ENCODE data around the gene NRXN3. TPM values are rescaled to one million over a fixed set of nuclear protein-coding genes. Genes with fewer than 3 reads are reported as not detected.

NRXN3 gene
- total RNA-seq, 1 donor, result 2.5 TPM

DNA sequence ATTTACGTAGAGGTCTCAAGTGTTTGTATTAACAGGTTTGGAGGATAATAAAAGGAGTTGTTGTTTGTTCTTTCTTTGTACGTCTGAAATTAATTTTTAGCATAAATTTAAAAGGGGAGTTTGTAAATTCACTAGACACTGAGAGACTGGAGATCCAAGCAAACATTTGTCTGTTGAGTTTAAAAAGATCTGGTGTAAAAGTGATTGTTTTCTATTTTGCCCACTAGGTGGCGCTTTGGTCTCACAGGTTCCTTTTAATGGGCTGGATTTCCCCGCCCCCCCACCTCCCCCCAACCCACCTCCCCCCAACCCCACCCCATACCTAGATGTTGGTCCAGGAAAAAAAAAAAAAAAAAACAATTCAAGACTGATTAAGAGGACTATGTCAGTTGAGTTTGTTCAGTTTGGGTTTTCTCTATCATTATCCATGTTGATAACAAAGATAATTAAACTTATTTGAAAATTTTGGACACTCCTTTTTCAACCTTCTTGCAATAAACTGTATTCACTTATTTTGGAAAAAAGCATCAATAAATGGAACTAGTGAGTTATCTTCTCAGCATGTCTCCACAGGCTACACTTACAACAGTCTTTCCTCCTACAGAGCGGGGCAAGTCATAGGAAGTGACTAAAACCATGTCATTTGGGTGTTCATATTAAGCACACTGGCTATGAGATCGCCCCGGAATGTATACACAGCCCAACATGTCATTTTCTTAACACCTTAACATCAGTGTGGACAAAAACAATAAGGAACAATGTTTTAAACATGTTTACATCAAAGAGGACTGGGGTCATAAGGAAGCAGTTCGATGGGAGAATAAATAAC is 841.1 kb downstream of the NRXN3 start:
- Histone ChIP-seq H3K9me3 (ENCODE audit: low read depth, low read length) (no peaks in the 10 kb centered on the region), H3K4me2 (ENCODE audit: insufficient read depth, low read length) (peak overlapping the region; percentile 49), H3K27me3 (ENCODE audit: insufficient read depth, low read length) (no peaks in the 10 kb centered on the region), H3K27ac (ENCODE audit: low read depth, low read length) (peak overlapping the region; percentile 70), H4K20me1 (ENCODE audit: insufficient read depth, low read length) (no peaks in the 10 kb centered on the region), H3K4me1 (ENCODE audit: insufficient read depth, low read length) (peaks cover under 1% of the 10 kb centered on the region), H2AFZ (ENCODE audit: low read length) (peak overlapping the region; percentile 57), H3K36me3 (ENCODE audit: insufficient read depth, low read length) (no peaks in the 10 kb centered on the region), H3K4me3 (ENCODE audit: insufficient read depth, low read length) (no peak overlapping the region), H3K79me2 (ENCODE audit: insufficient read depth, low read length) (no peaks in the 10 kb centered on the region)
- TF ChIP-seq, protein P1, sequence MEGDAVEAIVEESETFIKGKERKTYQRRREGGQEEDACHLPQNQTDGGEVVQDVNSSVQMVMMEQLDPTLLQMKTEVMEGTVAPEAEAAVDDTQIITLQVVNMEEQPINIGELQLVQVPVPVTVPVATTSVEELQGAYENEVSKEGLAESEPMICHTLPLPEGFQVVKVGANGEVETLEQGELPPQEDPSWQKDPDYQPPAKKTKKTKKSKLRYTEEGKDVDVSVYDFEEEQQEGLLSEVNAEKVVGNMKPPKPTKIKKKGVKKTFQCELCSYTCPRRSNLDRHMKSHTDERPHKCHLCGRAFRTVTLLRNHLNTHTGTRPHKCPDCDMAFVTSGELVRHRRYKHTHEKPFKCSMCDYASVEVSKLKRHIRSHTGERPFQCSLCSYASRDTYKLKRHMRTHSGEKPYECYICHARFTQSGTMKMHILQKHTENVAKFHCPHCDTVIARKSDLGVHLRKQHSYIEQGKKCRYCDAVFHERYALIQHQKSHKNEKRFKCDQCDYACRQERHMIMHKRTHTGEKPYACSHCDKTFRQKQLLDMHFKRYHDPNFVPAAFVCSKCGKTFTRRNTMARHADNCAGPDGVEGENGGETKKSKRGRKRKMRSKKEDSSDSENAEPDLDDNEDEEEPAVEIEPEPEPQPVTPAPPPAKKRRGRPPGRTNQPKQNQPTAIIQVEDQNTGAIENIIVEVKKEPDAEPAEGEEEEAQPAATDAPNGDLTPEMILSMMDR (IDR thresholded peaks at IDR 0.05; ENCODE audit: extremely low read depth, low read depth, low read length), result peak; percentile 28
- DNase-seq (ENCODE audit: insufficient read length, low spot score, missing footprints), result no peak

DNA sequence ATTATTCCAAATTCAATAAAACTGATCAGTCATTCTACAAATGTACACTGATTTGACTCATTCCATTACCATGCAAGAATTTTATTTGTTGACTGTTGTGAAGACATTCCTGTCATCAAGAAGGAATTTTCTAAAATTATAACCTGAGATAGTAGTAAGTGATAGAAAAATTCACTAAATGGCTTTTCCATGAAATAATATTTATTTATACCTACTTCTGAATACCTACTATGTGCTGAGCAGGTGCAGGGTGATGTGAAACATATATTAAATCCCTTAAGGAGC is 841.7 kb downstream of the NRXN3 start:
- H2AFZ ChIP-seq (ENCODE audit: low read length), result no peak overlapping the region
- peaks cover 5% of the 10 kb centered on the region for H3K4me1 ChIP-seq (ENCODE audit: insufficient read depth, low read length)
- peak overlapping the region; percentile 49 for H3K4me2 ChIP-seq (ENCODE audit: insufficient read depth, low read length)

DNA sequence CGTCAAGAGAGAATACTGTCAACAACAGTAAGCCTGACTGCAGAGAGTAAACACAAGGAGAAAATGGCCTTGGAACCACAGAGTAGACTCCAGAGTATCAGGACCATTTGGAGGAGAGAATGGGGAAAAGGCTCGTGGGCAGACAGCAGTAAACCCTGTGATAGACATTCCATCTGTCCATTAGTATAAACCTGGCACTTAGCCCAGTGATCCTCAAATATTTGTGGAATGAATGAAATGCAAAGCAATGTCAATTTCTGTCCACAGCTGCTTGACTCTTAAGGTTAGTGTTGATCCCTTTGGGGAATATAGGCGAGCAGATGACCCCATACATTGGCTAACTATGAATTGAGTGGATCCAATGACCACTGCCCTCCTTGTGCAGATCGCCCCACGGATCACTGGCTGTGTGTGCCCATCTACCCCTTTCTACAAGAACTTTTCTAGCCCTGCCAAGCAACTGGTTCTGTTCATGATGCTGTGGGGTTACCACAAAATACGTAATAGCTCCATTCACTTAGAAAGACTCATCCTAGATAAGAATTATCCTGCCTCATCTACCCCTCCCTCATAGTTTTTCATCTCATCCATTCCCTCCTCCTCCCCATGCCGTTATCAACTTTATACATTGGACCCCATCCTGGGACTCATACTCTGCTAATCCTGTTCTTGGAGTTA is 846.8 kb downstream of the NRXN3 start:
- DNase-seq (ENCODE audit: insufficient read length, low spot score, missing footprints), result peak; percentile 58
- no peaks in the 10 kb centered on the region for H3K36me3 ChIP-seq (ENCODE audit: insufficient read depth, low read length)
- peak overlapping the region; percentile 78 for H3K27ac ChIP-seq (ENCODE audit: low read depth, low read length)
- TF ChIP-seq, protein P1 (IDR thresholded peaks at IDR 0.05; ENCODE audit: extremely low read depth, low read depth, low read length), result no peak
- H3K27me3 ChIP-seq (ENCODE audit: insufficient read depth, low read length), result no peaks in the 10 kb centered on the region
- H3K4me2 ChIP-seq (ENCODE audit: insufficient read depth, low read length), result peak overlapping the region; percentile 3
- no peaks in the 10 kb centered on the region for H3K9me3 ChIP-seq (ENCODE audit: low read depth, low read length)
- H3K4me1 ChIP-seq (ENCODE audit: insufficient read depth, low read length), result peaks cover 25% of the 10 kb centered on the region
- H2AFZ ChIP-seq (ENCODE audit: low read length), result no peak overlapping the region
- no peak overlapping the region for H3K4me3 ChIP-seq (ENCODE audit: insufficient read depth, low read length)
- H4K20me1 ChIP-seq (ENCODE audit: insufficient read depth, low read length), result no peaks in the 10 kb centered on the region
- H3K79me2 ChIP-seq (ENCODE audit: insufficient read depth, low read length), result no peaks in the 10 kb centered on the region

More for the DNA sequence above, 841.7 kb downstream of the NRXN3 start:
- Histone ChIP-seq H3K36me3 (ENCODE audit: insufficient read depth, low read length) (no peaks in the 10 kb centered on the region), H3K4me3 (ENCODE audit: insufficient read depth, low read length) (no peak overlapping the region), H3K27me3 (ENCODE audit: insufficient read depth, low read length) (no peaks in the 10 kb centered on the region), H3K27ac (ENCODE audit: low read depth, low read length) (peak overlapping the region; percentile 70), H3K79me2 (ENCODE audit: insufficient read depth, low read length) (no peaks in the 10 kb centered on the region), H4K20me1 (ENCODE audit: insufficient read depth, low read length) (no peaks in the 10 kb centered on the region), H3K9me3 (ENCODE audit: low read depth, low read length) (no peaks in the 10 kb centered on the region)
- DNase-seq (ENCODE audit: insufficient read length, low spot score, missing footprints), result peak; percentile 65
- TF ChIP-seq, protein P1 (IDR thresholded peaks at IDR 0.05; ENCODE audit: extremely low read depth, low read depth, low read length), result no peak

DNA sequence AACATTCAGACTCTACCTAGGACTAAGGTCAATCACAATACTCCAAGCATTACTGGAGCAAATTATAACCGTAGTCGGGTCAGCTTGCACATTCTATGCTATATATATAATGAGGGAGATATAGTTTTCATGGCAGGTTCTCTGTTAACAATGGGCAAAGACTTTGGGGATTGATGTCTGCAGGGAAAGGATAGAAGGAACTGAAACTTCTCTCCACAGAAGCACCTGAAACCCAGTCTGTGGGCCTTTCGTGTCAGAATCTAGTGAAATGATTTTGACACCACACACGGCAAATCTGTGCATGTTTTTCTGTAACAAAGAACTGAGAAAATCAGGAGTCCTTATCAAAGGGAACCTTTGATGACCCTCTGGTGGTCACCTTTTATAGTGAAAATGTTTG is 847.4 kb downstream of the NRXN3 start:
- Histone ChIP-seq H3K27me3 (ENCODE audit: insufficient read depth, low read length) (no peaks in the 10 kb centered on the region), H3K4me1 (ENCODE audit: insufficient read depth, low read length) (peaks cover 25% of the 10 kb centered on the region), H3K36me3 (ENCODE audit: insufficient read depth, low read length) (no peaks in the 10 kb centered on the region), H3K9me3 (ENCODE audit: low read depth, low read length) (no peaks in the 10 kb centered on the region), H3K27ac (ENCODE audit: low read depth, low read length) (peak overlapping the region; percentile 78), H3K4me3 (ENCODE audit: insufficient read depth, low read length) (no peak overlapping the region), H3K4me2 (ENCODE audit: insufficient read depth, low read length) (no peak overlapping the region), H3K79me2 (ENCODE audit: insufficient read depth, low read length) (no peaks in the 10 kb centered on the region), H4K20me1 (ENCODE audit: insufficient read depth, low read length) (no peaks in the 10 kb centered on the region), H2AFZ (ENCODE audit: low read length) (no peak overlapping the region)
- DNase-seq (ENCODE audit: insufficient read length, low spot score, missing footprints), result peak; percentile 45
- TF ChIP-seq, protein P1 (IDR thresholded peaks at IDR 0.05; ENCODE audit: extremely low read depth, low read depth, low read length), result no peak

All from osteoblast (primary cell).